ENCODE measurements around the gene RFC3. TPM values are rescaled to one million over a fixed set of nuclear protein-coding genes. Genes with fewer than 3 reads are reported as not detected.

RFC3 gene
- total RNA-seq, 1 experiment from 2014 or later = 17.5 TPM

- no peak for TF ChIP-seq CTCF (IDR thresholded peaks at IDR 0.05; ENCODE audit: unreplicated experiment)
- H3K4me1 Mint-ChIP-seq (ENCODE audit: insufficient read depth, unreplicated experiment) = peaks cover 6% of the 10 kb centered on the region
- H3K27ac Mint-ChIP-seq (ENCODE audit: low read depth, unreplicated experiment) = no peak overlapping the region
- ChIA-PET CTCF (interaction anchor here (1.0 kb wide), 1 partner anchor 23 kb away, joined by 3 read pairs; no protein-coding TSS in a partner anchor), POLR2A (interaction anchor here (1.3 kb wide), 1 partner anchor 25 kb away, joined by 3 read pairs; the partner anchor contains the start of gene RFC3)
- H3K36me3 Mint-ChIP-seq (ENCODE audit: insufficient read depth, unreplicated experiment) = peaks cover 8% of the 10 kb centered on the region
- H3K27me3 Mint-ChIP-seq (ENCODE audit: insufficient read depth, unreplicated experiment) = no peaks in the 10 kb centered on the region
- DNase-seq (ENCODE audit: unreplicated experiment) = no peak
- no peak overlapping the region for H3K4me3 Mint-ChIP-seq (ENCODE audit: unreplicated experiment)
- intact Hi-C loops (cut with micrococcal nuclease) = no loop called here
- H3K9me3 Mint-ChIP-seq (ENCODE audit: unreplicated experiment) = no peaks in the 10 kb centered on the region
- no TSS peak for BruUV-seq (replicated peaks)
These were observed 25.0 kb downstream of the RFC3 start for GRCh38 chr13:33842986-33843385.

- intact Hi-C loops (cut with micrococcal nuclease) = no loop called here
- POLR2A ChIA-PET = interaction anchor here (1.0 kb wide), 1 partner anchor 24 kb away, joined by 4 read pairs; no protein-coding TSS in a partner anchor
- Mint-ChIP-seq H3K4me3 (ENCODE audit: unreplicated experiment) (no peak overlapping the region), H3K27me3 (ENCODE audit: insufficient read depth, unreplicated experiment) (no peaks in the 10 kb centered on the region), H3K27ac (ENCODE audit: low read depth, unreplicated experiment) (no peak overlapping the region), H3K36me3 (ENCODE audit: insufficient read depth, unreplicated experiment) (peaks cover 8% of the 10 kb centered on the region), H3K9me3 (ENCODE audit: unreplicated experiment) (no peaks in the 10 kb centered on the region), H3K4me1 (ENCODE audit: insufficient read depth, unreplicated experiment) (peaks cover 6% of the 10 kb centered on the region)
- DNase-seq (ENCODE audit: unreplicated experiment) = no peak
- CTCF ChIA-PET = interaction anchor here (0.7 to 1.6 kb wide), 3 partner anchors 10 to 232 kb away, joined by 3 to 4 read pairs (median 3); no protein-coding TSS in a partner anchor
- TF ChIP-seq CTCF (IDR thresholded peaks at IDR 0.05; ENCODE audit: unreplicated experiment) = no peak
- no TSS peak for BruUV-seq (replicated peaks)
These were observed 27.8 kb downstream of the RFC3 start for GRCh38 chr13:33845572-33846302.

- Mint-ChIP-seq H3K27ac (ENCODE audit: low read depth, unreplicated experiment) (no peak overlapping the region), H3K36me3 (ENCODE audit: insufficient read depth, unreplicated experiment) (peaks cover 8% of the 10 kb centered on the region), H3K4me1 (ENCODE audit: insufficient read depth, unreplicated experiment) (peaks cover 6% of the 10 kb centered on the region), H3K9me3 (ENCODE audit: unreplicated experiment) (no peaks in the 10 kb centered on the region), H3K27me3 (ENCODE audit: insufficient read depth, unreplicated experiment) (no peaks in the 10 kb centered on the region), H3K4me3 (ENCODE audit: unreplicated experiment) (no peak overlapping the region)
- no peak for DNase-seq (ENCODE audit: unreplicated experiment)
- no TSS peak for BruUV-seq (replicated peaks)
- ChIA-PET CTCF (interaction anchor here (0.7 to 1.6 kb wide), 3 partner anchors 9 to 232 kb away, joined by 3 to 4 read pairs (median 3); no protein-coding TSS in a partner anchor), POLR2A (no interaction called here)
- intact Hi-C loops (cut with micrococcal nuclease) = no loop called here
- TF ChIP-seq CTCF (IDR thresholded peaks at IDR 0.05; ENCODE audit: unreplicated experiment) = no peak
These were observed 28.5 kb downstream of the RFC3 start for GRCh38 chr13:33846303-33847062.

- no TSS peak for BruUV-seq (replicated peaks)
- no peak for DNase-seq (ENCODE audit: unreplicated experiment)
- H3K27me3 Mint-ChIP-seq (ENCODE audit: insufficient read depth, unreplicated experiment) = no peaks in the 10 kb centered on the region
- peak overlapping the region; percentile 40 for H3K27ac Mint-ChIP-seq (ENCODE audit: low read depth, unreplicated experiment)
- no peaks in the 10 kb centered on the region for H3K36me3 Mint-ChIP-seq (ENCODE audit: insufficient read depth, unreplicated experiment)
- H3K4me3 Mint-ChIP-seq (ENCODE audit: unreplicated experiment) = no peak overlapping the region
- POLR2A ChIA-PET = interaction anchor here (0.6 kb wide), 1 partner anchor 12 kb away, joined by 4 read pairs; no protein-coding TSS in a partner anchor
- H3K9me3 Mint-ChIP-seq (ENCODE audit: unreplicated experiment) = no peaks in the 10 kb centered on the region
- CTCF ChIA-PET = no interaction called here
- intact Hi-C loops (cut with micrococcal nuclease) = no loop called here
- no peak for TF ChIP-seq CTCF (IDR thresholded peaks at IDR 0.05; ENCODE audit: unreplicated experiment)
- H3K4me1 Mint-ChIP-seq (ENCODE audit: insufficient read depth, unreplicated experiment) = peaks cover 6% of the 10 kb centered on the region
These were observed 31.3 kb downstream of the RFC3 start for GRCh38 chr13:33849211-33849610.

Data from MCF 10A (cell line).